Astrocyte of the cerebellum (primary cell): Measurements from ENCODE around the gene RNF20.

ENCODE experiments used
- DNase-seq: peaks from one replicate; pipeline ENCODE4 v3.0.0-alpha.2; 2011; ENCODE audit warnings: low read depth
- H3K4me3 ChIP-seq: 2 replicates; pipeline ENCODE4 v1.5.1; 2011; ENCODE audit warnings: mild to moderate bottlenecking, low read depth, low read length, moderate library complexity
- in situ Hi-C: cut with HindIII; loops from 2 replicates; pipeline ENCODE4 v1.10.0; 2017; ENCODE audit warnings: low sequenced_read_pairs
- TF ChIP-seq, protein P1 (sequence below): IDR thresholded peaks from 2 replicates; pipeline ENCODE4 v1.5.1; 2012; ENCODE audit warnings: low read length, low read depth, moderate library complexity, mild to moderate bottlenecking; ENCODE audit errors: missing control alignments

Gene RNF20

DNA sequence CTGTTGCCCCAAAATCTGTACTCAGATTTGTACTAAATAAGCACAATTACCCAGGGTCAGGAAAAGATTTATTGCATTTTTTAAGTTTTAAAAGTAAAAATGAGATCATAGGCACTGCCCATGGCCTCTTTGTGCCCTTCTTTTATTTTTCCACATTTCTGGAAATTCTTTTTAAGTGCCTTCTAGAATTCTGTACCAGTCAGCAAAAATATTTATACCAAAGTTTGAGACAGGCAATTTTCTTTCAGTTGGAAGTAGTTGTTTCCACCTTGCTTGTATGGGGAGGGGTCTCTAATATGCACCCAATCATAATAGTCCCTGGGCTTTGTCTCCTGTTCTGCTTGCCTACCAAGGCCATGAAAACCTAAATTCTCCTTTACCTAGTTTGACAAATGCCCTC is 5.6 kb upstream of the RNF20 start:
- H3K4me3 ChIP-seq: no peak overlapping the region
- no peak for DNase-seq
- TF ChIP-seq, protein P1, sequence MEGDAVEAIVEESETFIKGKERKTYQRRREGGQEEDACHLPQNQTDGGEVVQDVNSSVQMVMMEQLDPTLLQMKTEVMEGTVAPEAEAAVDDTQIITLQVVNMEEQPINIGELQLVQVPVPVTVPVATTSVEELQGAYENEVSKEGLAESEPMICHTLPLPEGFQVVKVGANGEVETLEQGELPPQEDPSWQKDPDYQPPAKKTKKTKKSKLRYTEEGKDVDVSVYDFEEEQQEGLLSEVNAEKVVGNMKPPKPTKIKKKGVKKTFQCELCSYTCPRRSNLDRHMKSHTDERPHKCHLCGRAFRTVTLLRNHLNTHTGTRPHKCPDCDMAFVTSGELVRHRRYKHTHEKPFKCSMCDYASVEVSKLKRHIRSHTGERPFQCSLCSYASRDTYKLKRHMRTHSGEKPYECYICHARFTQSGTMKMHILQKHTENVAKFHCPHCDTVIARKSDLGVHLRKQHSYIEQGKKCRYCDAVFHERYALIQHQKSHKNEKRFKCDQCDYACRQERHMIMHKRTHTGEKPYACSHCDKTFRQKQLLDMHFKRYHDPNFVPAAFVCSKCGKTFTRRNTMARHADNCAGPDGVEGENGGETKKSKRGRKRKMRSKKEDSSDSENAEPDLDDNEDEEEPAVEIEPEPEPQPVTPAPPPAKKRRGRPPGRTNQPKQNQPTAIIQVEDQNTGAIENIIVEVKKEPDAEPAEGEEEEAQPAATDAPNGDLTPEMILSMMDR: no peak
- in situ Hi-C loops: no loop called here

DNA sequence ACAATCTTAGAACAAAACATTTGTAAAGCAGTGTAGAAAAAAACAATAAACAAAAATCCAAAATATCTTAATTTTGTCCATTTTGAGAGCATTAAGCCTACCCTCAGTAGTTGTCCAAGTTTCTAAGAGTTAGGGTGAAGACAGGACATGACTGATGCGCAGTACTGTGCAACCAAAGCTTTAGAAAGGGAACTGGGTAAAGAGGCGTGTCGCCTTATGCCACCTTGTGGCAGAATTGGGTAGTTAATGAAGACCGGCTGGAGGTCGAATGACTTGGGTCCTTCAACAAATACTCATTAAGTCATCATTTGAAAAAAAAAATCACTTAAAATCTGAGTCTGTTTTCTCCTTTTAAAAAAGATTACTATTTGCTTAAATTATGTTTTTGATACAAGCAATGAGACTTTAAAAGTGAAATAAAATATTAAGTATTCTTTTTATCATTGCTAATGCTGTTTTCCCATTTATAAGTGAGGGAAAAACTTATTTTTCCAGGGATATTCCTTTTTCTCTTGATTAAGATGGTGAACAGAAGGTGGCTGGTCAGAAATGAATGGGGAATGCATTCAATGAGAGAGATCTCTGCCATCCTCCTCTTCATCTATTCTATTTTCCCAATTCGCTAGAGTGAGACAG is 3.5 kb upstream of the RNF20 start:
- in situ Hi-C loops: loop anchor here (5.0 kb wide), 1 partner anchor 63 kb away; no protein-coding TSS in a partner anchor
- DNase-seq: peak; percentile 67
- no peak overlapping the region for H3K4me3 ChIP-seq
- TF ChIP-seq, protein P1: peak; percentile 82

DNA sequence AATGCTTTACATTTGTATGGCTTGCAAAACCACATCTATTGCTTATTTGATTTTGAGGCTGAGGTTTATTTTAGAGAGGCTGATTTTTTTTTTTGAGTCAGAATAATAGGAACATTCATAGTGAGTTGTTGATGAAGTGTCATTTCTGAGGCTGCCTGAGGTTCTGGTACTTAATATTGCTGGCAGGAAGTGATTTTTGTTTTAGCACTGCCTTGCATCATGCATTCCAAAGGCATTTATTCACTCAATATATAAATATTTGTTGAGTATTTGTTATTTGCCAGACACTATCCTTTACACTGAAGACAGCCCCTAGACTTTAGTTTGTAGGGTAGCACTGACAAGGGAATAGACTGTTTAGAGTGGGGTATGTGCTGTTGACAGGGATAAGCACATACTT is 2.7 kb downstream of the RNF20 start:
- TF ChIP-seq, protein P1: no peak
- DNase-seq: no peak
- in situ Hi-C loops: no loop called here

DNA sequence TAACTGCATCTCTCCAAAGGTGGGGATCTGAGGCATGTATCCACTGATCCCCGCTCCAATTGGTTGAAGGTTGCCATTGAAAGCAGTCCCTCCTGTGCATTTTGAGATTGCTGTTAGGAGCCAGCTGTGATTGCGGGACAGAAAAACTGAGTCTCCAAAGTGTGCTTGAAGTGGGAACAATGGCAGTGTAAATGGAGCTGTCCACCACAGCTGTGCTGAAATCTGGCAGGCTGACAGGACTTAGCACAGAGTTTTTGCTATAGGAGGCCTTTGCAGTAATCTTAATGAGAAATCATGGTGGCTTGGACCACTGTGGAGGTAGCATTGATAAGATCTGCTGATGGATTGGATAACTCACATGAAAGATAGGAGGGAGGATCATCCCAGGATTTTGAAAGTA is 3.3 kb downstream of the RNF20 start:
- peak; percentile 19 for DNase-seq
- in situ Hi-C loops: no loop called here
- TF ChIP-seq, protein P1: no peak

More for the DNA sequence above, 2.7 kb downstream of the RNF20 start:
- no peak overlapping the region for H3K4me3 ChIP-seq

DNA sequence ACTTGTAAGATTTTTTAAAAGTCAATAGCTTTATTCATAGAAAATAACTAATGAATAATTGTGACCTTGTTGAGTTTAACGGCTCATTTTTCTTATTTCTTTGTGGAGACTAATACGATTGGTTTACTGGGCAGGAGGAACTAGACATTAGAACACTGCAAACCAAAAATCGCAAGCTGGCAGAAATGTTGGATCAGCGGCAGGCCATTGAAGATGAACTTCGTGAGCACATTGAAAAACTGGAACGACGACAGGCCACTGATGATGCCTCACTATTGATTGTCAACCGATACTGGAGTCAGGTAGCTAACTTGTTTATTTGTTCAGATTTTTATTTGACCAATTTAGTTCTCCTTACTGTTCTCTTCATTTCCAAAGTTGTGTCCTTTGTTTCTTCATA is 6.4 kb downstream of the RNF20 start:
- H3K4me3 ChIP-seq: no peak overlapping the region
- TF ChIP-seq, protein P1: no peak
- in situ Hi-C loops: no loop called here
- DNase-seq: no peak

More for the DNA sequence above, 3.3 kb downstream of the RNF20 start:
- H3K4me3 ChIP-seq: no peak overlapping the region

DNA sequence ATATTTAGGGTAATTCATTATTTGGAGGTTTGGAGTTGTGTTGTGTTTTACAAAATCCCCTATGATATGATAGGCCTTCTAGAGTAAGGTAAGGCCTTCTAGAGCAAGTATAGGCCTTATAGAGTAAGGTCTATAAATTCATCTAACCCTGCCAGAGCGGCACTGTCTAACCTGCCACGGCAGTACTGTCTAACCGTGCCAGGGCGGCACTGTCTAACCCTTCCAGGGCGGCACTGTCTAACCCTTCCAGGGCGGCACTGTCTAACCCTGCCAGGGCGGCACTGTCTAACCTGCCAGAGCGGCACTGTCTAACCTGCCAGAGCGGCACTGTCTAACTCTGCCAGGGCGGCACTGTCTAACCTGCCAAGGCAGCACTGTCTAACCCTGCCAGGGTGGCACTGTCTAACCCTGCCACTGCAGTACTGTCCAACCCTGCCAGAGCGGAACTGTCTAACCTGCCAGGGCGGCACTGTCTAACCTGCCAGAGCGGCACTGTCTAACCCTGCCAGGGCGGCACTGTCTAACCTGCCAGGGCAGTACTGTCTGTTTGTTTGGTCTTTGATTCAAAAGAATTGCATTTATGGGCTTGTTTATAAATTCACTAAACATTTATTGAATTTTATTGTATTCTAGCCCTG is 9.6 kb downstream of the RNF20 start:
- no peak for DNase-seq
- H3K4me3 ChIP-seq: no peak overlapping the region
- in situ Hi-C loops: no loop called here
- TF ChIP-seq, protein P1: no peak
